Urinary bladder (tissue), 3 donors: Measurements from ENCODE around the gene KRABD2.
"Not testable (repeated sequence)": the region's sequence is repeated elsewhere in the genome, so short reads cannot be mapped to it uniquely, and the experiment has no call there.

Source experiments
- DNase-seq: peaks from one replicate; pipeline ENCODE4 v3.0.0-alpha.2; 2015; ENCODE audit errors: extremely low spot score
- H3K27ac ChIP-seq: one replicate; pipeline ENCODE4 v1.5.1; 2013; ENCODE audit warnings: low read depth, mild to moderate bottlenecking, moderate library complexity
- H3K36me3 ChIP-seq: one replicate; pipeline ENCODE4 v1.6.1; 2013; ENCODE audit warnings: mild to moderate bottlenecking, moderate library complexity; ENCODE audit not compliant: insufficient read depth
- H3K4me1 ChIP-seq: one replicate; pipeline ENCODE4 v1.6.1; 2013; ENCODE audit warnings: mild to moderate bottlenecking, moderate library complexity; ENCODE audit not compliant: insufficient read depth
- H3K4me3 ChIP-seq: one replicate; pipeline ENCODE4 v1.5.1; 2013; ENCODE audit warnings: low read depth, low read length
- WGBS: extraction: QIAGEN DNeasy Blood & Tissue Kit; methylation state at CpG from one replicate; pipeline ENCODE4 v1.1.7; 2013; 5-methylcytosine and 5-hydroxymethylcytosine counted together
- donor health status: healthy with polysubstance abuse.
- donor health status: healthy.

KRABD2 gene

DNA sequence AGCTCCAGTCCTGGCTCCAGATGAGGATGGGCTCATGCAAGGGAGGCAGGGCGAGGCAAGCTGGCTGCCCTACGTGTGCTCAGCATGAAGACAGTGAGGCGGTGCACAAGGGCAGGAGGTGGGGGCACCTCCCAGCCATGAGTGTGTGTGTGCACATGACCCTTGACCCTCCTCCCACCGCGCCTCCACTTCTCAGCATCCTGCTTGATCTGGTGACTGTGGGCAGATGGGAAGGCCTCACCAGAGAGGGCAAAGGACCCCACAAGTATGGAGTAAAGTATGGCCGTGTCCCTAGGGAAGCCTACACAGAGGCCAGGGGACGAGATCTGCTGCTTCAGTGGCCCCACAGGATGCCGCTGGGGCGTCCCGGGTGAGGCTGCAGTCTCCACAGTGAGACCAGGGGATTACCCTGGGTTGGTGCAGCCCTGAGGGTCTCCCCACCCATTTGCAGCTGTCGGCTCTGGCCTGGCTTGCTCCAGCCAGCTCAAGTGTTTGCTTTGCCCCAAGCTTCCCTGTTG, 29.1 kb upstream of the KRABD2 start:
- no peak for DNase-seq
- Histone ChIP-seq H3K4me3 (no peak overlapping the region), H3K4me1 (no peaks in the 10 kb centered on the region), H3K36me3 (no peaks in the 10 kb centered on the region), H3K27ac (no peak overlapping the region)
- WGBS: 84% methylated on average over 11 of the region's 11 CpGs

DNA sequence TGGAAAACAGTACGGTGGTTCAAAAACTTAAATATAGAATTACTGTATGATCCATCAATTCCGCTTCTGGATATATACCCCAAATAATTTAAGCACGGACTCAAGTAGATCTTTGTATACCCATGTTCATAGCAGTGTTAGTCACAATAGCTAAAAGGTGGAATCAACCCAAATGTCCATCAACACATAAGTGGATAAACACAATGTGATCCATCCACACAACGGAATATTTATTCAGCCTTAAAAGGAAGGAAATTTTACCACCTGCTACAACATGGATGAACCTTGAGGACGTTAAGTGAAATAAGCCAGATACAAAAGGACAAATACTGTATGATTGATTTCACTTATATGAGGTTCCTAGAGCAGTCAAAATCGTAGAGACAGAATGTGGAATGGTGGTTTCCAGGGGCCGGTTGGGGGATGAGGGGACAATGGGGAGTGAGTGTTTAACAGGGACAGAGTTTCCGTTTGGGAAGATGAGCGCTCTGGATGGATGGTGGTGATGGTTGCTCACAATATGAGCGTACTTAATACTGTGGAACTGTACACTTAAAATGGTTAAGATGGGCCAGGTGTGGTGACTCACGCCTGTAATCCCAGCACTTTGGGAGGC, 26.5 kb upstream of the KRABD2 start:
- Histone ChIP-seq H3K4me3 (no peak overlapping the region), H3K36me3 (no peaks in the 10 kb centered on the region), H3K4me1 (no peaks in the 10 kb centered on the region), H3K27ac (no peak overlapping the region)
- WGBS: 79% methylated on average over 11 of the region's 11 CpGs
- DNase-seq: no peak

DNA sequence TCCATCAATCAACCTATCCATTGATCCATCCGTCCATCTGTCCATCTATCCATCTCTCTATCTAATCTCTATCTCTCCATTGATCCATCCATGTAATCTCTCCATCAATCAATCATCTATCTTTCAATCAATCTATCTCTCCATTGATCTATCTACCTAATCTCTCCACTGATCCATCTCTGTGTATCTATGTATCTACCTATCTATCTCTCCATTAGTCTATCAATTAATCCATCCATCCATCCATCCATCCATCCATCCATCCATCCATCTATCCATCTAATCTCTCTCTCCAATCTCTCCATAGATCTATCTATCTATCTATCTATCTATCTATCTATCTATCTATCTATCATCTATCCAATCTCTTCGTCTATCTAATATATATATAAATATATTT, 24.6 kb upstream of the KRABD2 start:
- H3K27ac ChIP-seq: no peak overlapping the region
- H3K36me3 ChIP-seq: no peaks in the 10 kb centered on the region
- H3K4me1 ChIP-seq: no peaks in the 10 kb centered on the region
- H3K4me3 ChIP-seq: no peak overlapping the region
- 86% methylated on average over 2 of the region's 2 CpGs for WGBS
- no peak for DNase-seq

- DNase-seq: no peak
- H3K4me3 ChIP-seq: no peak overlapping the region
- no peaks in the 10 kb centered on the region for H3K36me3 ChIP-seq
- no peaks in the 10 kb centered on the region for H3K4me1 ChIP-seq
- no peak overlapping the region for H3K27ac ChIP-seq
- WGBS: 53% methylated on average over 6 of the region's 6 CpGs
Observed at GRCh38 chr17:8398980-8399379, 22.5 kb upstream of the KRABD2 start.

- H3K4me3 ChIP-seq: no peak within 1 kb of the TSS
- H3K4me1 ChIP-seq: no peaks in the 10 kb centered on the region
- DNase-seq: no peak
- H3K36me3 ChIP-seq: no peaks in the 10 kb centered on the region
- no peak within 1 kb of the TSS for H3K27ac ChIP-seq
- WGBS: 55% methylated on average over 13 of the region's 13 CpGs
Observed at GRCh38 chr17:8397636-8398035, 21.1 kb upstream of the KRABD2 start, which contains the start of gene RNF222. Gene RNF222, minus strand, starts transcription at chr17:8397827. Its CDS starts 4,366 bp downstream, at chr17:8393461.

- H3K4me3 ChIP-seq, H3K27ac ChIP-seq, H3K36me3 ChIP-seq, DNase-seq, H3K4me1 ChIP-seq: not testable (repeated sequence)
- 81% methylated on average over 9 of the region's 9 CpGs for WGBS
Observed at GRCh38 chr17:8394497-8394896, 18.0 kb upstream of the KRABD2 start.

DNA sequence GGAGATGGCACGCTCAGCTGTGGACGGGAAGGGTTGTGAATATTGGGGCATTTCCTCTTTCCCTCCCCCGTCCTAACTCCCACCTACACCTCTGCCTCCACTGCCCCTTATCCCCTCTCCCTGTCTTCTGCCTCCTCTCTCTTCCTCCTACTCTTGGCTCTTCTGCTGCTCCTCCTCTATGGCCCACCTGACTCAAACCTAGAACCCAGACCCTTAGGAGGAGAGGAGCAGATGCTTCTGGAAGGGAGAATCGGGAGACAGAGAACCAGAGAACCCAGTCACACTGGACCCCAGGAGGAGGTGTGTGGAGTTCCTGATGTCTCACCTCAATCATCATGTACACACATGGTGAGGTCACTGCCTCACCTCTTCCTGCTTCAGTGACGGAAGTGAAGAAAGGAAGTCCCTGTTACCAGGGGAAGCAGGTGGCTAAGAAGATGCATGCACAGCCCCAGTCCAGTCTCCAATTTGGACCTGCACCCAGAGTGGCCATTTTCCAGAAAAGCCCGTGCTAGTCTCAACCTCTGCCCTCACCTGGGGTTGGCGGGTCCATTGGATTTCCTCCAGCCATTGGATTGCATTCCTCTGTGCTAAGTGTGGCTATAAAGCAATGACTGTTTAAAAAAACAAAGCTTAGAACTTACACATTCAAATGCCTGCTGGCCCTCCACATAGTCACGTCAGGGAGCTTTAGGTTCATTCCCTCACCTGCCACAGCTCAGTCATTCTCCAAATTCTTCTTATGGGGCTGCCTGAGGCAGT, 17.1 kb upstream of the KRABD2 start:
- Histone ChIP-seq H3K36me3 (no peaks in the 10 kb centered on the region), H3K4me1 (no peaks in the 10 kb centered on the region), H3K4me3 (no peak overlapping the region), H3K27ac (no peak overlapping the region)
- WGBS: 61% methylated on average over 8 of the region's 8 CpGs
- DNase-seq: no peak

GRCh38 chr17:8392674-8393469, 16.4 kb upstream of the KRABD2 start:
- 86% methylated on average over 46 of the region's 46 CpGs for WGBS
- Histone ChIP-seq H3K27ac (no peak overlapping the region), H3K4me1 (no peaks in the 10 kb centered on the region), H3K36me3 (no peaks in the 10 kb centered on the region), H3K4me3 (no peak overlapping the region)
- DNase-seq: no peak

DNA sequence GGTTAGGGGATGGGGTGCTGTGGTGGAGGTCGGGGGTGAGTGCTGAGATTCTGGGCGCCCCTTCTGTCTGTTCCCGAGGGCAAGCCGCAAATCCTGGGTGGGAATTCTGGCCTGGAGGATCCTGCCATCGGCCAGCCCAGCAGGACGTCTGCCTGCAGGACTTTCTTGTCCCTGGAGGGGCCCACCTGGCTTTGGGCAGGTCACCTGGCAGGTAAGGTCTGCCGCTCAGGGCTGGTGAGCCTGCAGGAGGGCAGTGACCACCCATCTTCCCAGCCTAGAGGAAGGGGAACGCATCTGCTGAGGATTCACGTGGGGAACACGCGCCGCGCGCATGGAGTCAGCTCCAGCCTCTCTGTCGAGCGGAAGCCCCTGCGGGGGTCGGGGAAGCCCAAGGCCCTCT, 15.8 kb upstream of the KRABD2 start:
- 63% methylated on average over 18 of the region's 18 CpGs for WGBS
- DNase-seq: no peak
- H3K4me3 ChIP-seq: no peak overlapping the region
- H3K4me1 ChIP-seq: no peaks in the 10 kb centered on the region
- no peak overlapping the region for H3K27ac ChIP-seq
- no peaks in the 10 kb centered on the region for H3K36me3 ChIP-seq

DNA sequence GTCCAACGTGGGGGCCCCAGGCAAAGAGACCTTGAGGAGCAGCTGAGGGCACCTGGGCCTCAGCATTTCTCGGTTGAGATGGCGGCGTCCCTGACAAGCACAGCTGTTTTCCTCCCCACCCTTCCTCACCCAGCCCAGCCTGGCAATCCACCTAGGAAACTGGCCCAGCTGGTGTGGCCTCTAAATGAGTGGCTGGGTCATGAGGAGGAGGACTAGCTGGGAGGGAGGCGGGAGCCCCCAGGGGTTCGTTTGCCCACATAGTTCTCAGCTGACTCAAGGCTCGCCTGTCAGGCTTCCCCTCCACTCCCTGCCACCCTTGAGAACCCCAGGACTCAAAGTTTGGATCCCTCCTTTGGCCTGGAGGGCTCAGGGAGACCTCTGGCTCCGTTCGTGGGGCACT, 15.2 kb upstream of the KRABD2 start:
- 40% methylated on average over 9 of the region's 9 CpGs for WGBS
- no peaks in the 10 kb centered on the region for H3K4me1 ChIP-seq
- DNase-seq: no peak

DNA sequence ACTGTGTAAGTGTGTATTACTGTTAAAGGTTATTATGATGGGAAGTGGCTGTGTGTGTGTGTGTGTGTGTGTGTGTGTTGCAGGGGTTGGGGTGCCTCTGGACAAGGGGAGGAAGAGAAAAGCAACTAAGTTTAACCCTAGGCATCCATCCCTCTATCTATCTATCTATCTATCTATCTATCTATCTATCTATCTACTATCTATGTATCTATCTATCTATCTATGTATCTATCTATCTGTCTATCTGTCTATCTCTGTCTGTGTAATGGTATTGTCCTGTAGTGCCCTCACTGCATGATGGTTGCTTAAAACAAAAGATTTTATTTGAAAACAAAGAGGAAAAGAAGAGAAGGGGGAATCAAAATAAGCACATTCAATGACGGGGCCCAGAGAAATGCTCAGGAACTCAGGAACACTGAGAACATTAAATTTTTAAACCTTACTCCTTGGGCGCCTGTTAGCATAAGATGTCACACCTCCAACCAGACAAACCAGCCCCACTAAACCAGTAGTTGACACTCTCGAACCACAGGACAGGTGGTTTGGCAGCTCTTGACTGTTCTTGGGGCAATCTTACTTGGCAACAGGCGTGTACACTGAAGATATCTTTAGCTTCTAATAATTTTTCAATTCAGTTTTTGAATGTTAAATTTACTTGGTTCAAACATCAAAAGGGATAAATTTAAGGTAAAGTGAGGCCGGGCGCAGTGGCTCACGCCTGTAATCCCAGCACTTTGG, 11.6 kb upstream of the KRABD2 start:
- no peaks in the 10 kb centered on the region for H3K36me3 ChIP-seq
- H3K4me1 ChIP-seq: no peaks in the 10 kb centered on the region
- DNase-seq: no peak
- H3K4me3 ChIP-seq: no peak overlapping the region
- WGBS: 90% methylated on average over 7 of the region's 7 CpGs
- no peak overlapping the region for H3K27ac ChIP-seq

More for the DNA sequence above, 15.2 kb upstream of the KRABD2 start:
- Histone ChIP-seq H3K36me3 (no peaks in the 10 kb centered on the region), H3K4me3 (no peak overlapping the region), H3K27ac (no peak overlapping the region)

DNA sequence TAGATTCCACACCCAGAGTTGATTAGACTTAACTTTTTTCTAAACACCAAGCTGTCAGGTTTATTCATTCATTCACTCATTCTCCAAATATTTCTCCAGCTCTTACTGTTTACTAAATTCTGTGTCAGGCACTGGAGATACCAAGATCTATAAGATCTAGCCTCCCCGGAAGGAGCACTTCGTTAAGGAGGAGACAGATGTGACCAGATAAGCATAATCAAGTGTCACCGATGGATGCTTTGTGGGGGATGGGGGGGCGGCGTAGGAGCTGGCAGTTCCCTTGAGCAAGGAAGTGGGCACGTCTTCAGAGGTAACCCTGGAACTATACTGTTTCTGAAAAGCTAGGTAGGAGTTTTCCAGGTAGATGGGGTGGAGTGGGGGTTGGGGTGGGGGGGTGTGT, 10.3 kb upstream of the KRABD2 start:
- 62% methylated on average over 6 of the region's 6 CpGs for WGBS
- H3K27ac ChIP-seq: no peak overlapping the region
- no peak for DNase-seq
- H3K4me3 ChIP-seq: no peak overlapping the region
- H3K36me3 ChIP-seq: no peaks in the 10 kb centered on the region
- H3K4me1 ChIP-seq: no peaks in the 10 kb centered on the region

GRCh38 chr17:8384801-8385378, 8.4 kb upstream of the KRABD2 start:
- Histone ChIP-seq H3K4me3 (no peak overlapping the region), H3K36me3 (no peaks in the 10 kb centered on the region), H3K4me1 (no peaks in the 10 kb centered on the region), H3K27ac (no peak overlapping the region)
- 60% methylated on average over 12 of the region's 12 CpGs for WGBS
- DNase-seq: no peak
